Endothelial cell of umbilical vein (primary cell): Measurements from ENCODE around the gene ST6GALNAC2. TPM values are rescaled to one million over a fixed set of nuclear protein-coding genes. Genes with fewer than 3 reads are reported as not detected.

Source experiments
- BruUV-seq: library from RNA; stranded (reverse); fragments of 400-500 nt; replicated peaks from 2 replicates; lab custom pipeline; 2021; lab: Mats Ljungman, UMichigan
- CTCF ChIA-PET: fragments of 300-600, 350-600 bp; sonication (Branson Sonifier 250); formaldehyde crosslinking; loops from one replicate; lab custom pipeline; 2021; ENCODE audit warnings: antibody characterized with exemption, inconsistent platforms; lab: Charles Lee
- POLR2A ChIA-PET: fragments of 300-600, 350-600 bp; sonication (Branson Sonifier 250); formaldehyde crosslinking; loops from one replicate; lab custom pipeline; 2021; ENCODE audit warnings: antibody characterized with exemption, inconsistent platforms; lab: Charles Lee
- DNase-seq: peaks from one replicate; pipeline ENCODE4 v3.0.0-alpha.2; 2011; ENCODE audit warnings: low read depth, low spot score
- FAIRE-seq: peaks from 2 replicates; lab custom pipeline; 2011; peaks lifted over from hg19 to GRCh38; lab: Jason Lieb, UNC
- H2AFZ ChIP-seq: 2 replicates; pipeline ENCODE4 v1.6.0; 2012; ENCODE audit warnings: low read depth, low read length, control low read depth, inconsistent platforms
- H3K27ac ChIP-seq: 2 replicates; pipeline ENCODE4 v1.5.1; 2011; ENCODE audit warnings: low read depth, mild to moderate bottlenecking, control low read depth, low read length, moderate library complexity; ENCODE audit not compliant: insufficient read depth
- H3K27me3 ChIP-seq, 2 experiments: 2 replicates each; pipeline versions ENCODE4 v1.6.0 to v1.6.1; 2011; ENCODE audit warnings: low read length in 2 of 2, mixed read lengths in 1 of 2; ENCODE audit not compliant: control insufficient read depth in 2 of 2, insufficient read depth in 2 of 2
- H3K36me3 ChIP-seq, 2 experiments: 2 replicates in 1 of 2; 3 replicates in 1 of 2; pipeline ENCODE4 v1.5.1; 2011; ENCODE audit warnings: low read length in 2 of 2, mild to moderate bottlenecking in 1 of 2, moderate library complexity in 1 of 2; ENCODE audit not compliant: control insufficient read depth in 2 of 2, insufficient read depth in 2 of 2; ENCODE audit errors: extremely low read depth in 1 of 2
- H3K4me1 ChIP-seq: 3 replicates; pipeline ENCODE4 v1.5.1; 2011; ENCODE audit warnings: mild to moderate bottlenecking, low read length; ENCODE audit not compliant: control insufficient read depth, insufficient read depth; ENCODE audit errors: extremely low read depth
- H3K4me2 ChIP-seq: 2 replicates; pipeline ENCODE4 v1.6.1; 2011; ENCODE audit warnings: low read length, control low read depth, mixed read lengths; ENCODE audit not compliant: insufficient read depth
- H3K4me3 ChIP-seq, 3 experiments: fragments of 200-600 bp in 1 of 3; sonication (generic), shearing (Covaris generic) in 1 of 3; replicated peaks in 1 of 3; 2 replicates each; pipeline ENCODE4 v1.5.1; 2011 to 2016; ENCODE audit warnings: control low read depth in 3 of 3, low read length in 3 of 3, mild to moderate bottlenecking in 2 of 3, inconsistent platforms in 1 of 3, low read depth in 1 of 3, moderate library complexity in 1 of 3; ENCODE audit not compliant: insufficient read depth in 1 of 3
- H3K79me2 ChIP-seq: 2 replicates; pipeline ENCODE4 v1.6.0; 2012; ENCODE audit warnings: low read length, inconsistent platforms; ENCODE audit not compliant: control insufficient read depth, insufficient read depth
- H3K9ac ChIP-seq: replicated peaks from 2 replicates; pipeline ENCODE3; 2011; ENCODE audit warnings: low read length, control low read depth; ENCODE audit not compliant: insufficient read depth; ENCODE audit errors: extremely low read depth
- H3K9me1 ChIP-seq: replicated peaks from 3 replicates; pipeline ENCODE4 v1.6.0; 2011; ENCODE audit warnings: mild to moderate bottlenecking, low read length; ENCODE audit not compliant: control insufficient read depth, insufficient read depth; ENCODE audit errors: extremely low read depth
- H3K9me3 ChIP-seq: replicated peaks from 2 replicates; pipeline ENCODE4 v1.5.1; 2012; ENCODE audit warnings: low read length, inconsistent platforms; ENCODE audit not compliant: control insufficient read depth, insufficient read depth
- H4K20me1 ChIP-seq: replicated peaks from 2 replicates; pipeline ENCODE3; 2011; ENCODE audit warnings: mild to moderate bottlenecking, low read length; ENCODE audit not compliant: control insufficient read depth, insufficient read depth; ENCODE audit errors: extremely low read depth
- EZH2 ChIP-seq: IDR thresholded peaks from 2 replicates; pipeline ENCODE4 v1.6.1; 2012; ENCODE audit warnings: borderline replicate concordance, low read depth, mild to moderate bottlenecking, moderate library complexity, low read length, inconsistent platforms; ENCODE audit not compliant: severe bottlenecking
- FOS ChIP-seq: IDR thresholded peaks from 2 replicates; pipeline ENCODE4 v1.6.1; 2011; ENCODE audit warnings: mild to moderate bottlenecking, low read length, moderate library complexity, borderline replicate concordance; ENCODE audit not compliant: insufficient read depth
- GATA2 ChIP-seq: IDR thresholded peaks from 2 replicates; pipeline ENCODE4 v1.7.0; 2011; ENCODE audit warnings: low read depth, mild to moderate bottlenecking, moderate library complexity, mixed read lengths, low read length; ENCODE audit not compliant: insufficient read length, insufficient read depth
- JUN ChIP-seq: IDR thresholded peaks from 2 replicates; pipeline ENCODE4 v1.6.1; 2011; ENCODE audit warnings: borderline replicate concordance, low read depth; ENCODE audit not compliant: insufficient read length, insufficient read depth
- MYC ChIP-seq: IDR thresholded peaks from one replicate; pipeline ENCODE4 v1.6.1; 2011; ENCODE audit warnings: mild to moderate bottlenecking, low read depth, low read length
- POLR2A ChIP-seq: IDR thresholded peaks from 2 replicates; pipeline ENCODE4 v1.6.1; 2012; ENCODE audit warnings: low read depth, mild to moderate bottlenecking, control low read depth, low read length
- POLR2AphosphoS5 ChIP-seq: IDR thresholded peaks from 2 replicates; pipeline ENCODE4 v1.6.1; 2012; ENCODE audit warnings: low read depth, mild to moderate bottlenecking, control low read depth, low read length, moderate library complexity; ENCODE audit not compliant: insufficient read depth
- dilution Hi-C: fragments of 300-500 bp; cut with MboI; formaldehyde crosslinking; loops from one replicate; pipeline ENCODE4 v1.15.0; 2019; ENCODE audit warnings: low sequenced_read_pairs; ENCODE audit not compliant: extremely low pct_ligation_motif_present
- intact Hi-C: fragments of 100-400 bp; cut with micrococcal nuclease; formaldehyde crosslinking; loops from one replicate; pipeline ENCODE4 v1.10.0; 2022
- polyA plus RNA-seq, 4 experiments: library from polyadenylated mRNA; depleted of rRNA in 3 of 4; stranded (reverse) in 3 of 4; unstranded in 1 of 4; fragments of >200 nt; gene quantifications; 2 replicates each; pipeline versions ENCODE4 v1.2.1 to v1.2.3, GENCODE V29; 2011 to 2012; ENCODE audit warnings: missing spikeins in 1 of 4
- total RNA-seq: library from RNA; stranded (reverse); gene quantifications from 2 replicates; pipeline ENCODE4 v1.2.3, GENCODE V29; 2021
- TF ChIP-seq, protein P1 (sequence below): IDR thresholded peaks from 2 replicates; pipeline ENCODE4 v1.6.1; 2011; ENCODE audit not compliant: insufficient read depth, insufficient read length
- TF ChIP-seq, protein P2 (sequence below), 2 donors: IDR thresholded peaks; 1 replicate in 1 of 2; 2 replicates in 1 of 2; pipeline ENCODE4 v1.5.1; 2011; ENCODE audit warnings: low read length in 2 of 2, mild to moderate bottlenecking in 2 of 2, moderate library complexity in 2 of 2, control low read depth in 1 of 2, inconsistent platforms in 1 of 2, low read depth in 1 of 2; ENCODE audit not compliant: insufficient read depth in 1 of 2; ENCODE audit errors: extremely low read depth in 1 of 2

Gene ST6GALNAC2
- total and polyA plus RNA-seq, 2 donors (not counting 3 experiments of a cell fraction or from before 2014, with no cell fraction given), result 0.59 to 1.7 TPM

DNA sequence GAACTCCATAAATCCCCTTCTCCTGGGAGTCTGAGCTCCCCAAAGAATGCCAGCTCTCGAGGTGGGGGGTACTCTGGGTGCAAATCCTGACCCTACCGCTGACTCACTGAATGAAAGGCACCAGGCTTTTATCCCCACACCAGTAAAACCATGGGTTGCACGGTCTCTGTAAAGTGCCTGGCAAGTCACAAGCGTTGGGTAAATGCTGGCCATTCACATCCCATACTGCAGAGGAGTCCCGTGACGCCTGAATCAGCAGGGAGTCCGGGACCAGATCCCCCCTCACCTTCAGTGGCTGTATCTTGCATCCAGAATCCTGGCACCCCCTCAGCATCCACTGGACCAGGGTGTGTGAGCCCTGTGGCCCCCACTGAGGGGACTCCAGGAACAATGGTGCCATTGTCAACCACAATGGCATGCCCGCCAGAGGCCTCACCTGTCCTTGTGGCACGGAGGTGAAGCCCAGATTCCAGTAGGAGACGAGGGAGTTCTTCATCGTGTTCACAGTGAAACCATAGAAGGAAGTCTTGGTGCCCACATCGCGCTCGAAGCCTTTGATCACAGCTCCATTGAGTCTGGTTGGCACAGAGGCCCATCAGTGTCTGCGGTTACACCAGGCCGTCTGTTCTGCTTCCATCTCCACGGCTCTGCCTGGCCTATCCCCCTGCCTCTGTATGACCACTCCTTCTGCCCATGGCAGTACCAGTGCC is 13.3 kb downstream of the ST6GALNAC2 start:
- Histone ChIP-seq H3K27ac (no peak overlapping the region), H3K4me2 (no peak overlapping the region), H3K9me1 (no peaks in the 10 kb centered on the region), H4K20me1 (no peaks in the 10 kb centered on the region), H3K9ac (no peak overlapping the region), H3K36me3 (no peaks in the 10 kb centered on the region), H3K4me1 (no peaks in the 10 kb centered on the region), H3K79me2 (no peaks in the 10 kb centered on the region), H3K9me3 (no peaks in the 10 kb centered on the region), H3K4me3 (no peak overlapping the region), H3K27me3 (no peaks in the 10 kb centered on the region), H2AFZ (no peak overlapping the region)
- no peak for DNase-seq
- intact Hi-C loops, result no loop called here
- no TSS peak for BruUV-seq
- FAIRE-seq, result no peak
- ChIA-PET POLR2A (no interaction called here), CTCF (interaction anchor here (3.3 kb wide), 1 partner anchor 52 kb away, joined by 16 read pairs; no protein-coding TSS in a partner anchor)
- dilution Hi-C loops, result no loop called here
- TF ChIP-seq POLR2AphosphoS5 (no peak), FOS (no peak), MYC (no peak), POLR2A (no peak), GATA2 (no peak), EZH2 (no peak), JUN (no peak)
- TF ChIP-seq, protein P1, sequence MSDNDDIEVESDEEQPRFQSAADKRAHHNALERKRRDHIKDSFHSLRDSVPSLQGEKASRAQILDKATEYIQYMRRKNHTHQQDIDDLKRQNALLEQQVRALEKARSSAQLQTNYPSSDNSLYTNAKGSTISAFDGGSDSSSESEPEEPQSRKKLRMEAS, result no peak
- TF ChIP-seq, protein P2, sequence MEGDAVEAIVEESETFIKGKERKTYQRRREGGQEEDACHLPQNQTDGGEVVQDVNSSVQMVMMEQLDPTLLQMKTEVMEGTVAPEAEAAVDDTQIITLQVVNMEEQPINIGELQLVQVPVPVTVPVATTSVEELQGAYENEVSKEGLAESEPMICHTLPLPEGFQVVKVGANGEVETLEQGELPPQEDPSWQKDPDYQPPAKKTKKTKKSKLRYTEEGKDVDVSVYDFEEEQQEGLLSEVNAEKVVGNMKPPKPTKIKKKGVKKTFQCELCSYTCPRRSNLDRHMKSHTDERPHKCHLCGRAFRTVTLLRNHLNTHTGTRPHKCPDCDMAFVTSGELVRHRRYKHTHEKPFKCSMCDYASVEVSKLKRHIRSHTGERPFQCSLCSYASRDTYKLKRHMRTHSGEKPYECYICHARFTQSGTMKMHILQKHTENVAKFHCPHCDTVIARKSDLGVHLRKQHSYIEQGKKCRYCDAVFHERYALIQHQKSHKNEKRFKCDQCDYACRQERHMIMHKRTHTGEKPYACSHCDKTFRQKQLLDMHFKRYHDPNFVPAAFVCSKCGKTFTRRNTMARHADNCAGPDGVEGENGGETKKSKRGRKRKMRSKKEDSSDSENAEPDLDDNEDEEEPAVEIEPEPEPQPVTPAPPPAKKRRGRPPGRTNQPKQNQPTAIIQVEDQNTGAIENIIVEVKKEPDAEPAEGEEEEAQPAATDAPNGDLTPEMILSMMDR (IDR thresholded peaks at IDR 0.05; ENCODE audit: extremely low read depth in 1 of 2, insufficient read depth in 1 of 2, low read depth in 1 of 2, low read length in 2 of 2), result no peak
